Vagina (tissue), 2 donors: ENCODE results near the gene RTTN.

Experiments used
- CTCF ChIP-seq, 3 experiments: fragments of 450-650 bp in 2 of 3; fragments of 200-600 bp in 1 of 3; sonication (generic) in 1 of 3; IDR thresholded peaks; one replicate each; pipeline ENCODE4 v1.5.1; 2017 to 2019; ENCODE audit warnings: antibody characterized with exemption in 3 of 3, mild to moderate bottlenecking in 2 of 3, moderate library complexity in 2 of 3
- POLR2A ChIP-seq, 2 donors: fragments of 450-650 bp; IDR thresholded peaks; one replicate each; pipeline ENCODE4 v1.6.1; 2017; ENCODE audit warnings: antibody characterized with exemption in 2 of 2, mild to moderate bottlenecking in 2 of 2, moderate library complexity in 2 of 2
- POLR2AphosphoS5 ChIP-seq, 2 donors: sonication (generic); formaldehyde crosslinking; IDR thresholded peaks; one replicate each; pipeline ENCODE4 v1.9.0; 2017; ENCODE audit warnings: antibody characterized with exemption in 2 of 2, mild to moderate bottlenecking in 2 of 2, low read depth in 1 of 2; ENCODE audit not compliant: insufficient read depth in 1 of 2

GRCh38 chr18:70182548-70182947, 22.9 kb downstream of the RTTN start:
- TF ChIP-seq CTCF (IDR thresholded peaks at IDR 0.05) (no peak), POLR2A (IDR thresholded peaks at IDR 0.05) (no peak), POLR2AphosphoS5 (IDR thresholded peaks at IDR 0.05; ENCODE audit: insufficient read depth in 1 of 2, low read depth in 1 of 2) (no peak)
